Measurements from ENCODE around the gene ERVK3-1. TPM values are rescaled to one million over a fixed set of nuclear protein-coding genes. Genes with fewer than 3 reads are reported as not detected.
"Not testable (repeated sequence)": the region's sequence is repeated elsewhere in the genome, so short reads cannot be mapped to it uniquely, and the experiment has no call there.

The ERVK3-1 gene
- total RNA-seq, 2 experiments from 2014 or later: 24.5 to 27.7 TPM

GRCh38 chr19:58310685-58311084, 5.5 kb downstream of the ERVK3-1 start:
- DNase-seq: peak; percentile 33
- H3K36me3 Mint-ChIP-seq (ENCODE audit: low read depth): peaks cover 82% of the 10 kb centered on the region
- H3K27me3 Mint-ChIP-seq (ENCODE audit: low read depth); H3K4me3 Mint-ChIP-seq; intact Hi-C loops (cut with micrococcal nuclease); H3K9me3 Mint-ChIP-seq; H3K27ac Mint-ChIP-seq: not testable (repeated sequence)
- CTCF ChIA-PET: interaction anchor here (0.6 to 1.0 kb wide), 2 partner anchors 11 to 86 kb away, joined by 3 read pairs; no protein-coding TSS in a partner anchor
- peaks cover 32% of the 10 kb centered on the region for H3K4me1 Mint-ChIP-seq (ENCODE audit: low read depth)

GRCh38 chr19:58311345-58311865, 6.2 kb downstream of the ERVK3-1 start:
- DNase-seq: no peak
- Mint-ChIP-seq H3K27ac (no peak overlapping the region), H3K4me1 (ENCODE audit: low read depth) (peaks cover 24% of the 10 kb centered on the region), H3K36me3 (ENCODE audit: low read depth) (peaks cover 82% of the 10 kb centered on the region), H3K9me3 (peaks cover 4% of the 10 kb centered on the region), H3K27me3 (ENCODE audit: low read depth) (no peaks in the 10 kb centered on the region), H3K4me3 (no peak overlapping the region)
- CTCF ChIA-PET: interaction anchor here (0.6 to 1.0 kb wide), 2 partner anchors 10 to 87 kb away, joined by 3 read pairs; no protein-coding TSS in a partner anchor
- intact Hi-C loops (cut with micrococcal nuclease): no loop called here

- CTCF ChIA-PET: no interaction called here
- Mint-ChIP-seq H3K9me3 (peaks cover 2% of the 10 kb centered on the region), H3K36me3 (ENCODE audit: low read depth) (peaks cover 50% of the 10 kb centered on the region), H3K27me3 (ENCODE audit: low read depth) (no peaks in the 10 kb centered on the region), H3K4me3 (no peak overlapping the region), H3K27ac (no peak overlapping the region), H3K4me1 (ENCODE audit: low read depth) (no peaks in the 10 kb centered on the region)
- intact Hi-C loops (cut with micrococcal nuclease): no loop called here
- DNase-seq: no peak
Observed at GRCh38 chr19:58315580-58315979, 10.4 kb downstream of the ERVK3-1 start.

- no peaks in the 10 kb centered on the region for H3K4me1 Mint-ChIP-seq (ENCODE audit: low read depth)
- DNase-seq: peak; percentile 30
- H3K4me3 Mint-ChIP-seq: no peak overlapping the region
- no peak overlapping the region for H3K27ac Mint-ChIP-seq
- CTCF ChIA-PET: interaction anchor here (0.9 kb wide), 1 partner anchor 16 kb away, joined by 3 read pairs; no protein-coding TSS in a partner anchor
- peaks cover 2% of the 10 kb centered on the region for H3K9me3 Mint-ChIP-seq
- H3K27me3 Mint-ChIP-seq (ENCODE audit: low read depth): no peaks in the 10 kb centered on the region
- intact Hi-C loops (cut with micrococcal nuclease): no loop called here
- H3K36me3 Mint-ChIP-seq (ENCODE audit: low read depth): peaks cover 37% of the 10 kb centered on the region
Observed at GRCh38 chr19:58317476-58318072, 12.4 kb downstream of the ERVK3-1 start.

GRCh38 chr19:58318297-58318696, 13.1 kb downstream of the ERVK3-1 start:
- no peak overlapping the region for H3K4me3 Mint-ChIP-seq
- peaks cover 2% of the 10 kb centered on the region for H3K9me3 Mint-ChIP-seq
- no peaks in the 10 kb centered on the region for H3K27me3 Mint-ChIP-seq (ENCODE audit: low read depth)
- intact Hi-C loops (cut with micrococcal nuclease): no loop called here
- no peak for DNase-seq
- CTCF ChIA-PET: interaction anchor here (0.9 kb wide), 1 partner anchor 15 kb away, joined by 3 read pairs; no protein-coding TSS in a partner anchor
- H3K36me3 Mint-ChIP-seq (ENCODE audit: low read depth): peaks cover 30% of the 10 kb centered on the region
- H3K27ac Mint-ChIP-seq: no peak overlapping the region
- H3K4me1 Mint-ChIP-seq (ENCODE audit: low read depth): no peaks in the 10 kb centered on the region

GRCh38 chr19:58319241-58319640, 14.1 kb downstream of the ERVK3-1 start:
- H3K36me3 Mint-ChIP-seq (ENCODE audit: low read depth): peaks cover 22% of the 10 kb centered on the region

GRCh38 chr19:58325311-58326022, 20.3 kb downstream of the ERVK3-1 start:
- Mint-ChIP-seq H3K27me3 (ENCODE audit: low read depth) (no peaks in the 10 kb centered on the region), H3K4me1 (ENCODE audit: low read depth) (no peaks in the 10 kb centered on the region), H3K36me3 (ENCODE audit: low read depth) (peaks cover 1% of the 10 kb centered on the region), H3K27ac (no peak overlapping the region), H3K9me3 (no peaks in the 10 kb centered on the region), H3K4me3 (no peak overlapping the region)
- CTCF ChIA-PET: no interaction called here
- intact Hi-C loops (cut with micrococcal nuclease): loop anchor here (1.0 to 5.0 kb wide), 11 partner anchors 20 to 219 kb away; partner anchors contain the start of genes ERVK3-1, TRIM28, ZBTB45 and ZNF132
- no peak for DNase-seq

More at GRCh38 chr19:58319241-58319640, 14.1 kb downstream of the ERVK3-1 start:
- Mint-ChIP-seq H3K9me3 (peaks cover 2% of the 10 kb centered on the region), H3K27ac (no peak overlapping the region), H3K4me1 (ENCODE audit: low read depth) (no peaks in the 10 kb centered on the region), H3K27me3 (ENCODE audit: low read depth) (no peaks in the 10 kb centered on the region), H3K4me3 (no peak overlapping the region)
- intact Hi-C loops (cut with micrococcal nuclease): no loop called here
- CTCF ChIA-PET: no interaction called here
- no peak for DNase-seq

GRCh38 chr19:58326501-58326913, 21.3 kb downstream of the ERVK3-1 start:
- no peak for DNase-seq
- H3K27me3 Mint-ChIP-seq (ENCODE audit: low read depth): no peaks in the 10 kb centered on the region
- H3K4me3 Mint-ChIP-seq: no peak overlapping the region
- peaks cover 1% of the 10 kb centered on the region for H3K36me3 Mint-ChIP-seq (ENCODE audit: low read depth)
- H3K4me1 Mint-ChIP-seq (ENCODE audit: low read depth): no peaks in the 10 kb centered on the region
- H3K9me3 Mint-ChIP-seq: no peaks in the 10 kb centered on the region
- H3K27ac Mint-ChIP-seq: no peak overlapping the region
- CTCF ChIA-PET: interaction anchor here (1.3 kb wide), 1 partner anchor 17 kb away, joined by 3 read pairs; no protein-coding TSS in a partner anchor
- intact Hi-C loops (cut with micrococcal nuclease): loop anchor here (1.0 to 5.0 kb wide), 11 partner anchors 21 to 218 kb away; partner anchors contain the start of genes ERVK3-1, TRIM28, ZBTB45 and ZNF132

GRCh38 chr19:58326914-58327726, 21.9 kb downstream of the ERVK3-1 start, which contains the start of gene ZSCAN22:
ZSCAN22 (plus strand) TSS chr19:58326994; CDS start chr19:58334803, 7,809 bp downstream.
- H3K9me3 Mint-ChIP-seq: no peaks in the 10 kb centered on the region
- peak; percentile 95 for DNase-seq
- intact Hi-C loops (cut with micrococcal nuclease): loop anchor here (1.0 to 5.0 kb wide), 12 partner anchors 22 to 217 kb away; partner anchors contain the start of genes ERVK3-1, TRIM28, ZBTB45 and ZNF132
- H3K36me3 Mint-ChIP-seq (ENCODE audit: low read depth): no peaks in the 10 kb centered on the region
- H3K4me3 Mint-ChIP-seq: no peak within 1 kb of the TSS
- CTCF ChIA-PET: interaction anchor here (1.3 kb wide), 1 partner anchor 18 kb away, joined by 3 read pairs; no protein-coding TSS in a partner anchor
- no peaks in the 10 kb centered on the region for H3K4me1 Mint-ChIP-seq (ENCODE audit: low read depth)
- no peak within 1 kb of the TSS for H3K27ac Mint-ChIP-seq
- no peaks in the 10 kb centered on the region for H3K27me3 Mint-ChIP-seq (ENCODE audit: low read depth)

GRCh38 chr19:58328999-58329398, 23.8 kb downstream of the ERVK3-1 start:
- H3K9me3 Mint-ChIP-seq: no peaks in the 10 kb centered on the region
- peak; percentile 24 for DNase-seq
- H3K27ac Mint-ChIP-seq: no peak overlapping the region
- H3K27me3 Mint-ChIP-seq (ENCODE audit: low read depth): no peaks in the 10 kb centered on the region
- no peak overlapping the region for H3K4me3 Mint-ChIP-seq
- H3K4me1 Mint-ChIP-seq (ENCODE audit: low read depth): no peaks in the 10 kb centered on the region
- no peaks in the 10 kb centered on the region for H3K36me3 Mint-ChIP-seq (ENCODE audit: low read depth)
- intact Hi-C loops (cut with micrococcal nuclease): loop anchor here (5.0 kb wide), 1 partner anchor 113 kb away; the partner anchor contains the start of gene ZNF132
- CTCF ChIA-PET: no interaction called here

- Mint-ChIP-seq H3K27ac (no peak overlapping the region), H3K36me3 (ENCODE audit: low read depth) (peaks cover 3% of the 10 kb centered on the region), H3K27me3 (ENCODE audit: low read depth) (no peaks in the 10 kb centered on the region), H3K4me3 (no peak overlapping the region), H3K9me3 (no peaks in the 10 kb centered on the region), H3K4me1 (ENCODE audit: low read depth) (no peaks in the 10 kb centered on the region)
- intact Hi-C loops (cut with micrococcal nuclease): no loop called here
- CTCF ChIA-PET: interaction anchor here (1.0 kb wide), 1 partner anchor 12 kb away, joined by 3 read pairs; no protein-coding TSS in a partner anchor
- DNase-seq: no peak
Observed at GRCh38 chr19:58330458-58330857, 25.3 kb downstream of the ERVK3-1 start.
